Naive thymus-derived CD4-positive, alpha-beta T cell (primary cell): ENCODE measurements around the gene CD93. TPM values are rescaled to one million over a fixed set of nuclear protein-coding genes. Genes with fewer than 3 reads are reported as not detected.

ENCODE experiments used
- ATAC-seq: fragments of 150-1000 bp; cut with Tn5 transposase; 2 replicates; pipeline ENCODE4 v1.10.0; 2021; ENCODE audit warnings: mild to moderate bottlenecking, moderate library complexity
- CTCF ChIA-PET: fragments of 350-600 bp; sonication (Branson Sonifier 250); formaldehyde crosslinking; loops from one replicate; lab custom pipeline; 2021; ENCODE audit warnings: antibody characterized with exemption; lab: Charles Lee
- POLR2A ChIA-PET: fragments of 350-600 bp; sonication (Branson Sonifier 250); formaldehyde crosslinking; loops from one replicate; lab custom pipeline; 2021; ENCODE audit warnings: antibody characterized with exemption, inconsistent platforms; lab: Charles Lee
- DNase-seq, 9 donors: peaks; one replicate each; pipeline versions ENCODE4 v3.0.0 to v3.0.0-alpha.2; 2020 to 2022; ENCODE audit warnings: mixed read lengths in 1 of 9
- H3K27ac ChIP-seq: one replicate; pipeline ENCODE4 v1.7.0; 2013; ENCODE audit warnings: mild to moderate bottlenecking, low read depth, low read length, moderate library complexity
- H3K27me3 ChIP-seq, 2 donors: one replicate each; pipeline ENCODE4 v1.7.0; 2013; ENCODE audit warnings: low read length in 2 of 2, mild to moderate bottlenecking in 2 of 2, moderate library complexity in 2 of 2; ENCODE audit not compliant: control insufficient read depth in 2 of 2, insufficient read depth in 2 of 2
- H3K36me3 ChIP-seq, 3 experiments: 1 replicate in 2 of 3; 2 replicates in 1 of 3; pipeline ENCODE4 v1.7.0; 2013; ENCODE audit warnings: low read length in 3 of 3, mild to moderate bottlenecking in 3 of 3, moderate library complexity in 1 of 3; ENCODE audit not compliant: insufficient read depth in 3 of 3, control insufficient read depth in 2 of 3
- H3K4me1 ChIP-seq, 2 donors: one replicate each; pipeline ENCODE4 v1.7.0; 2013; ENCODE audit warnings: low read length in 2 of 2, mild to moderate bottlenecking in 2 of 2, moderate library complexity in 1 of 2; ENCODE audit not compliant: control insufficient read depth in 2 of 2, insufficient read depth in 2 of 2
- H3K4me3 ChIP-seq: 2 replicates; pipeline ENCODE4 v1.7.0; 2013; ENCODE audit warnings: mild to moderate bottlenecking, low read length
- H3K9me3 ChIP-seq, 3 experiments: 1 replicate in 2 of 3; 2 replicates in 1 of 3; pipeline ENCODE4 v1.7.0; 2013; ENCODE audit warnings: low read length in 3 of 3; ENCODE audit not compliant: control insufficient read depth in 2 of 3
- H3K27ac Mint-ChIP-seq, 9 donors: one replicate each; pipeline ENCODE4 v1.8.0; 2020 to 2022; ENCODE audit warnings: mixed read lengths in 9 of 9, mild to moderate bottlenecking in 8 of 9, moderate library complexity in 5 of 9, inconsistent platforms in 2 of 9
- H3K27me3 Mint-ChIP-seq, 5 donors: one replicate each; pipeline ENCODE4 v1.8.0; 2021 to 2022; ENCODE audit warnings: mixed read lengths in 5 of 5, mild to moderate bottlenecking in 1 of 5
- H3K36me3 Mint-ChIP-seq, 5 donors: one replicate each; pipeline ENCODE4 v1.8.0; 2020 to 2022; ENCODE audit warnings: mixed read lengths in 5 of 5, mild to moderate bottlenecking in 3 of 5, inconsistent platforms in 1 of 5
- H3K4me1 Mint-ChIP-seq, 7 donors: one replicate each; pipeline ENCODE4 v1.8.0; 2020 to 2022; ENCODE audit warnings: mixed read lengths in 7 of 7, mild to moderate bottlenecking in 3 of 7, inconsistent platforms in 1 of 7
- H3K4me3 Mint-ChIP-seq, 10 donors: one replicate each; pipeline ENCODE4 v1.8.0; 2020 to 2022; ENCODE audit warnings: mild to moderate bottlenecking in 10 of 10, mixed read lengths in 10 of 10, moderate library complexity in 6 of 10, inconsistent platforms in 2 of 10
- H3K9me3 Mint-ChIP-seq, 11 donors: one replicate each; pipeline ENCODE4 v1.8.0; 2020 to 2022; ENCODE audit warnings: mixed read lengths in 11 of 11, mild to moderate bottlenecking in 4 of 11, inconsistent platforms in 1 of 11, moderate library complexity in 1 of 11
- intact Hi-C, 2 donors: fragments of 100-400 bp; cut with micrococcal nuclease; formaldehyde crosslinking; loops; one replicate each; pipeline ENCODE4 v1.15.1; 2023
- polyA plus RNA-seq, 2 donors: library from polyadenylated mRNA; unstranded; fragments of 300-500 nt; fragmentation: Illumina TruSeq; gene quantifications; one replicate each; pipeline ENCODE4 v1.2.3, GENCODE V29; 2021
- total RNA-seq, 6 experiments: library from RNA in 5 of 6; stranded (reverse) in 5 of 6; gene quantifications; 1 replicate in 5 of 6; 2 replicates in 1 of 6; pipeline ENCODE4 v1.2.3 and lab custom pipeline; 2021 to 2026

Gene CD93
- total and polyA plus RNA-seq, 7 experiments from 2014 or later: 0.02 to 61.2 (median 2.6) TPM; not detected in 1

GRCh38 chr20:23069108-23069507, 17.0 kb downstream of the CD93 start:
- ChIA-PET CTCF (no interaction called here), POLR2A (no interaction called here)
- Histone ChIP-seq H3K4me3 (no peak overlapping the region), H3K36me3 (no peaks in the 10 kb centered on the region), H3K4me1 (no peaks in the 10 kb centered on the region), H3K9me3 (no peaks in the 10 kb centered on the region), H3K27ac (no peak overlapping the region), H3K27me3 (no peaks in the 10 kb centered on the region)
- no peak for ATAC-seq
- H3K27me3 Mint-ChIP-seq: peaks cover 0 to 9% (median 6%) of the 10 kb centered on the region in 5 donors
- peaks cover 0 to 1% (median 0%) of the 10 kb centered on the region in 11 donors for H3K9me3 Mint-ChIP-seq
- H3K36me3 Mint-ChIP-seq: no peaks in the 10 kb centered on the region
- no peak overlapping the region for H3K4me3 Mint-ChIP-seq
- no peak for DNase-seq
- no peaks in the 10 kb centered on the region for H3K4me1 Mint-ChIP-seq
- H3K27ac Mint-ChIP-seq: no peak overlapping the region
- intact Hi-C loops: no loop called here

GRCh38 chr20:23068283-23068682, 17.8 kb downstream of the CD93 start:
- Histone ChIP-seq H3K9me3 (no peaks in the 10 kb centered on the region), H3K4me1 (no peaks in the 10 kb centered on the region), H3K4me3 (no peak overlapping the region), H3K36me3 (no peaks in the 10 kb centered on the region), H3K27me3 (no peaks in the 10 kb centered on the region), H3K27ac (no peak overlapping the region)
- ChIA-PET POLR2A (no interaction called here), CTCF (no interaction called here)
- no peak overlapping the region for H3K4me3 Mint-ChIP-seq
- H3K36me3 Mint-ChIP-seq: no peaks in the 10 kb centered on the region
- ATAC-seq (no peak), DNase-seq (no peak)
- intact Hi-C loops: no loop called here
- H3K9me3 Mint-ChIP-seq: peaks cover 0 to 1% (median 0%) of the 10 kb centered on the region in 11 donors
- H3K27ac Mint-ChIP-seq: no peak overlapping the region
- H3K27me3 Mint-ChIP-seq: peaks cover 0 to 12% (median 10%) of the 10 kb centered on the region in 5 donors
- no peaks in the 10 kb centered on the region for H3K4me1 Mint-ChIP-seq

GRCh38 chr20:23066772-23067171, 19.4 kb downstream of the CD93 start:
- ChIA-PET POLR2A (no interaction called here), CTCF (no interaction called here)
- DNase-seq (no peak), ATAC-seq (no peak)
- Mint-ChIP-seq H3K27ac (no peak overlapping the region), H3K27me3 (peaks cover 0 to 12% (median 9%) of the 10 kb centered on the region in 5 donors), H3K4me3 (no peak overlapping the region), H3K36me3 (no peaks in the 10 kb centered on the region), H3K9me3 (peaks cover 0 to 1% (median 0%) of the 10 kb centered on the region in 11 donors), H3K4me1 (peaks cover 0 to 2% (median 0%) of the 10 kb centered on the region in 7 donors)
- Histone ChIP-seq H3K4me1 (no peaks in the 10 kb centered on the region), H3K9me3 (no peaks in the 10 kb centered on the region), H3K27ac (no peak overlapping the region), H3K4me3 (no peak overlapping the region), H3K27me3 (no peaks in the 10 kb centered on the region), H3K36me3 (no peaks in the 10 kb centered on the region)
- intact Hi-C loops: no loop called here

- no peak for DNase-seq
Observed at GRCh38 chr20:23065266-23066201, 20.6 kb downstream of the CD93 start.

GRCh38 chr20:23063581-23063980, 22.5 kb downstream of the CD93 start:
- intact Hi-C loops: no loop called here
- POLR2A ChIA-PET: no interaction called here
- DNase-seq: no peak
- Mint-ChIP-seq H3K27me3 (peaks cover 0 to 19% (median 10%) of the 10 kb centered on the region in 5 donors), H3K36me3 (no peaks in the 10 kb centered on the region), H3K9me3 (peaks cover 0 to 1% (median 0%) of the 10 kb centered on the region in 11 donors), H3K27ac (no peak overlapping the region), H3K4me1 (peaks cover 0 to 2% (median 0%) of the 10 kb centered on the region in 7 donors), H3K4me3 (no peak overlapping the region)
- no peaks in the 10 kb centered on the region for H3K27me3 ChIP-seq
- ATAC-seq: no peak
- CTCF ChIA-PET: no interaction called here
- H3K4me3 ChIP-seq: no peak overlapping the region
- no peaks in the 10 kb centered on the region for H3K4me1 ChIP-seq
- H3K9me3 ChIP-seq: no peaks in the 10 kb centered on the region
- H3K27ac ChIP-seq: no peak overlapping the region
- H3K36me3 ChIP-seq: no peaks in the 10 kb centered on the region

More at GRCh38 chr20:23065266-23066201, 20.6 kb downstream of the CD93 start:
- intact Hi-C loops: no loop called here
- POLR2A ChIA-PET: no interaction called here
- CTCF ChIA-PET: no interaction called here
- Histone ChIP-seq H3K4me3 (no peak overlapping the region), H3K27ac (no peak overlapping the region), H3K27me3 (no peaks in the 10 kb centered on the region), H3K9me3 (no peaks in the 10 kb centered on the region), H3K4me1 (no peaks in the 10 kb centered on the region), H3K36me3 (no peaks in the 10 kb centered on the region)
- Mint-ChIP-seq H3K36me3 (no peaks in the 10 kb centered on the region), H3K27ac (no peak overlapping the region), H3K4me3 (no peak overlapping the region), H3K9me3 (peaks cover 0 to 1% (median 0%) of the 10 kb centered on the region in 11 donors), H3K27me3 (peaks cover 0 to 15% (median 10%) of the 10 kb centered on the region in 5 donors), H3K4me1 (peaks cover 0 to 2% (median 0%) of the 10 kb centered on the region in 7 donors)
- ATAC-seq: no peak

DNA sequence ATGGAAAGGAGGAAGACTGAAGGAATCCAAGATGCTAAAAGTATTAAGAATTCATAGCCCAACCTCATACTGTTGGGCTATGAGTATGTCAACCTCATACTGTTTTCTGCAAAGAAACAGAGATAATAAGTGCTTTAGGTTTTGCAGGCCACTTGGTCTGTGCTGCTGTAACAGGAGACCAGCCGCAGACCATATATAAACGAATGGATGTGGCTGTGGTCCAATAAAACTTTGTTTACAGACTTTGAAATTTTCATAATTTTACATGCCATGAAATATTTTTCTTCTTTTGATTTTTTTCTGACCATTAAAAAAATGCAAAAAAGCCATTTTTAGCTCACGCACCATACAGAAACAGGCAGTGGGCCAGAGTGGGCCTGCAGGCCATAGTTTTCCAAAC, 23.0 kb downstream of the CD93 start:
- H3K27me3 Mint-ChIP-seq: peaks cover 0 to 19% (median 10%) of the 10 kb centered on the region in 5 donors
- H3K27ac Mint-ChIP-seq: no peak overlapping the region
- no peaks in the 10 kb centered on the region for H3K36me3 ChIP-seq
- ATAC-seq (no peak), DNase-seq (no peak)
- CTCF ChIA-PET: no interaction called here
- H3K4me3 Mint-ChIP-seq: no peak overlapping the region
- POLR2A ChIA-PET: no interaction called here
- no peak overlapping the region for H3K27ac ChIP-seq
- H3K4me1 Mint-ChIP-seq: peaks cover 0 to 2% (median 0%) of the 10 kb centered on the region in 7 donors
- intact Hi-C loops: no loop called here
- no peak overlapping the region for H3K4me3 ChIP-seq
- H3K36me3 Mint-ChIP-seq: no peaks in the 10 kb centered on the region
- peaks cover 0 to 1% (median 0%) of the 10 kb centered on the region in 11 donors for H3K9me3 Mint-ChIP-seq
- no peaks in the 10 kb centered on the region for H3K4me1 ChIP-seq
- H3K27me3 ChIP-seq: no peaks in the 10 kb centered on the region
- no peaks in the 10 kb centered on the region for H3K9me3 ChIP-seq
